CD4-positive, alpha-beta memory T cell (primary cell): ENCODE results near the gene TTC28. TPM values are rescaled to one million over a fixed set of nuclear protein-coding genes. Genes with fewer than 3 reads are reported as not detected.

ENCODE experiments used
- CTCF ChIA-PET: fragments of 350-600 bp; sonication (Branson Sonifier 250); formaldehyde crosslinking; loops from one replicate; lab custom pipeline; 2021; ENCODE audit warnings: inconsistent platforms; ENCODE audit not compliant: partially characterized antibody; lab: Charles Lee
- POLR2A ChIA-PET: fragments of 350-600 bp; sonication (Branson Sonifier 250); formaldehyde crosslinking; loops from one replicate; lab custom pipeline; 2021; ENCODE audit not compliant: partially characterized antibody; lab: Charles Lee
- DNase-seq, 5 donors: peaks; one replicate each; pipeline versions ENCODE4 v3.0.0 to v3.0.0-alpha.2; 2020 to 2022; ENCODE audit warnings: mixed read lengths in 1 of 5
- H3K27ac ChIP-seq: one replicate; pipeline ENCODE4 v1.7.0; 2013; ENCODE audit warnings: low read depth, low read length
- H3K27me3 ChIP-seq: 2 replicates; pipeline ENCODE4 v1.7.0; 2013; ENCODE audit warnings: mild to moderate bottlenecking, low read length, moderate library complexity; ENCODE audit not compliant: insufficient read depth
- H3K36me3 ChIP-seq: 2 replicates; pipeline ENCODE4 v1.7.0; 2013; ENCODE audit warnings: mild to moderate bottlenecking, low read length, moderate library complexity; ENCODE audit not compliant: insufficient read depth
- H3K4me1 ChIP-seq: 2 replicates; pipeline ENCODE4 v1.7.0; 2013; ENCODE audit warnings: mild to moderate bottlenecking, low read length, moderate library complexity; ENCODE audit not compliant: insufficient read depth
- H3K4me3 ChIP-seq, 2 donors: one replicate each; pipeline ENCODE4 v1.7.0; 2013; ENCODE audit warnings: low read length in 2 of 2, mild to moderate bottlenecking in 1 of 2
- H3K9me3 ChIP-seq, 2 donors: one replicate each; pipeline ENCODE4 v1.7.0; 2013; ENCODE audit warnings: low read length in 2 of 2, control low read depth in 1 of 2; ENCODE audit not compliant: control insufficient read depth in 1 of 2
- H3K27ac Mint-ChIP-seq, 7 donors: one replicate each; pipeline ENCODE4 v1.8.0; 2020 to 2021; ENCODE audit warnings: mixed read lengths in 7 of 7, mild to moderate bottlenecking in 6 of 7, inconsistent platforms in 3 of 7, moderate library complexity in 3 of 7
- H3K27me3 Mint-ChIP-seq, 2 donors: one replicate each; pipeline ENCODE4 v1.8.0; 2020 to 2021; ENCODE audit warnings: mixed read lengths in 2 of 2
- H3K36me3 Mint-ChIP-seq, 2 donors: one replicate each; pipeline ENCODE4 v1.8.0; 2020 to 2021; ENCODE audit warnings: mixed read lengths in 2 of 2, inconsistent platforms in 1 of 2, mild to moderate bottlenecking in 1 of 2
- H3K4me1 Mint-ChIP-seq, 4 donors: one replicate each; pipeline ENCODE4 v1.8.0; 2020 to 2021; ENCODE audit warnings: mixed read lengths in 4 of 4, mild to moderate bottlenecking in 1 of 4
- H3K4me3 Mint-ChIP-seq, 8 donors: one replicate each; pipeline ENCODE4 v1.8.0; 2020 to 2021; ENCODE audit warnings: mixed read lengths in 8 of 8, mild to moderate bottlenecking in 7 of 8, moderate library complexity in 6 of 8, inconsistent platforms in 3 of 8
- H3K9me3 Mint-ChIP-seq, 8 donors: one replicate each; pipeline ENCODE4 v1.8.0; 2020 to 2021; ENCODE audit warnings: mixed read lengths in 8 of 8, mild to moderate bottlenecking in 5 of 8, inconsistent platforms in 3 of 8, moderate library complexity in 1 of 8
- intact Hi-C: fragments of 100-400 bp; cut with micrococcal nuclease; formaldehyde crosslinking; loops from one replicate; pipeline ENCODE4 v1.15.1; 2023
- polyA plus RNA-seq, 2 donors: library from polyadenylated mRNA; unstranded; fragments of 300-500 nt; fragmentation: Illumina TruSeq; gene quantifications; one replicate each; pipeline ENCODE4 v1.2.3, GENCODE V29; 2021
- total RNA-seq, 2 experiments: library from RNA; stranded (reverse); gene quantifications; one replicate each; pipeline ENCODE4 v1.2.3, GENCODE V29; 2021

TTC28 gene
- total and polyA plus RNA-seq, 4 experiments from 2014 or later: 0.50 to 1.7 (median 1.6) TPM; not detected in 1

DNA sequence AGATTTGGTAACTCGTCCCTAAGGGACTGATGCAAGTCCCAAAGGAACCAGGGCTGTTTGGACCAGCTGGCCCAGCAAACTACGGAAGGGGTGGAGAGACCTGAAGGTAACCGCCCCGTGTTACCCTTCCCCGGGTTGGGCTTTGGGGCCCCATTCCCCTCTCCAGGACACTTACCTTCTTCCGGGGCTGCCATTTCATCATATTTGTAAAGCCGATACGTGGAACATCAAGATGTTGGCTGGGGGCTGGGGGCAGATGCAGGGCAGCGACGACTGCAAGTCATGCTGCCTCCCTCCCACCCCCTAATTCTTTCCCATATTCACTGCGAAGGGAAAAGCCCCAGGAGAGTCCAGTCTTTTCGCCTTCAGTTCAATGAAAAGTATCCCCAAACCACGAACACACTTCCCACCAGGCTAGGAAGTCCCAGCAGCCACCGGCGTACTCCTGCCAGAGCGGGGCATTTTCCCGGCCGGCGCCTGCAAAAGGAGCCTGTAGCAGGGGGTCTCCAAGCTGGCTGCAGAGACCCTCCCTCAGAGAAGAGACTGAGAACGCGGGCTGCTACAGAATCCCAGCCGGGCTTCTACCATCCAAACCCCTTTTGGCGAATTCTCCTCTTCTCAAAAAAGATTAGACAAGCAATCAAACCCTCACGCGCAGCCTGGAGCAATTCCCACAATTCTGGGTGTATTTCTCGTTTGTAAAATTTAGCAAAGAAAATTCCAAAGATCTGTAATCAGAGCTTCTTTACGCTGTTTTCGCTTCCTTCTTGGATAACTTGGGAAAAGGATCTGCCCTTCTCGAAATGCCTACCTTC is 236.7 kb downstream of the TTC28 start:
- peaks cover 10% of the 10 kb centered on the region for H3K27me3 ChIP-seq
- H3K4me3 ChIP-seq: peak overlapping the region; percentile 36 to 41
- Mint-ChIP-seq H3K9me3 (no peaks in the 10 kb centered on the region), H3K4me1 (peaks cover 5 to 19% (median 9%) of the 10 kb centered on the region in 4 donors), H3K4me3 (peak overlapping the region; percentile 61 to 87 (median 82)), H3K27ac (no peak overlapping the region), H3K36me3 (no peaks in the 10 kb centered on the region), H3K27me3 (peaks cover 20 to 25% of the 10 kb centered on the region in 2 donors)
- no peaks in the 10 kb centered on the region for H3K9me3 ChIP-seq
- intact Hi-C loops: loop anchor here (5.0 kb wide), 1 partner anchor 556 kb away; no protein-coding TSS in a partner anchor
- H3K27ac ChIP-seq: no peak overlapping the region
- ChIA-PET POLR2A (no interaction called here), CTCF (interaction anchor here (1.2 to 1.9 kb wide), 3 partner anchors 11 to 556 kb away, joined by 3 to 7 read pairs (median 5); no protein-coding TSS in a partner anchor)
- H3K4me1 ChIP-seq: peaks cover 12% of the 10 kb centered on the region
- H3K36me3 ChIP-seq: no peaks in the 10 kb centered on the region
- no peak for DNase-seq

DNA sequence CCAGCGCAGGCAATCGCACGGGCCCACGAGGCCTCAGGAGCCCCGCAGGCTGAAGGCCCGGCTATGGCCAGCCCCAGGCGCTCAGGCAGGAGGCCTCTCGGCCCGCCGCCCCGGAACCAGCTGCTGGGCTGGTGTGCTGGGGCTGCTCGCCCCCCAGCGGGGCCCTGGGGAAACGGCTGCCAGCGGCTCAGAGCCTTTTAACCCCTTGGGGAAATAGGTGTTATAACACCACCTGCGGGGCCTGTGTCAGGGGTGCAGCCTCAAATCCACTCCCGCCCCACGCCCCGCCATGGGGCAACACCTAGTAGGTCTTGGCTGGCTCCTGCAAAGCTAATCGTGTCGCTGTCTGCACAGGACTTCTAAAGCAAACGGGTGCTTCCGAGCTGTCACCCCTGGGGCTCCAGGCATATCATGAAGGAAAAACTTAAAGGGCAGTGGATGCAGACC is 237.4 kb downstream of the TTC28 start:
- Histone ChIP-seq H3K36me3 (no peaks in the 10 kb centered on the region), H3K4me3 (peak overlapping the region; percentile 36 to 41), H3K9me3 (no peaks in the 10 kb centered on the region), H3K27me3 (peaks cover 10% of the 10 kb centered on the region), H3K27ac (no peak overlapping the region), H3K4me1 (peaks cover 12% of the 10 kb centered on the region)
- Mint-ChIP-seq H3K9me3 (no peaks in the 10 kb centered on the region), H3K4me3 (peak overlapping the region; percentile 61 to 87 (median 82)), H3K27ac (no peak overlapping the region), H3K4me1 (peaks cover 5 to 19% (median 9%) of the 10 kb centered on the region in 4 donors), H3K27me3 (peaks cover 18 to 25% of the 10 kb centered on the region in 2 donors), H3K36me3 (no peaks in the 10 kb centered on the region)
- DNase-seq: peak; percentile 21 to 57 (median 43)
- intact Hi-C loops: loop anchor here (5.0 kb wide), 1 partner anchor 555 kb away; no protein-coding TSS in a partner anchor
- POLR2A ChIA-PET: no interaction called here
- CTCF ChIA-PET: interaction anchor here (1.2 to 1.9 kb wide), 3 partner anchors 11 to 555 kb away, joined by 3 to 7 read pairs (median 5); no protein-coding TSS in a partner anchor

DNA sequence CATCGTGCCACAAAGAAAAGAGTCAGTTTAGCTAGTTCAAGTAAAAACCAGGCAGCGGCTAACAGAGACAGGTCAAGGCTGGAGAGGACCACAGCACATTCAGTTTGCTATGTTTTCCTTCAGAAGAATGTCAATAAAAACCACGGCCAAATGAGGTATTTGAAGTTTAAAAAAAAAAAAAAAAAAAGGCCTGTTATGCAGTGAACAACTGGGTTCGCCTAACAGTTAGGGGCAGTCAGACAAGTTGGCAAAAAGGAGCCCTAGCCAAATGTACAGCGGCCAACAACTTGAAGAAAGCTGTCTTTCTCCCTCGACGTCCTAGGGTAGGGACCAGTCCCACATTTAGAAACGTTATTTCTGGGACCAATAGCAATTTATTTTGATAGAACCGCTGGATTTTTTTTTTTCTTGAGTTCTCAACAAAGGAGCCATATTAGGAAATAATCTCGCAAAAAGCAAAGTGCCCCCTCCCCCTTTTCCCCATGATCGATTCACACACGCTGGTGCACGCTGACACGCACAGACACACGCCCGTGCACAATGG is 237.8 kb downstream of the TTC28 start:
- H3K27me3 Mint-ChIP-seq: peaks cover 18 to 23% of the 10 kb centered on the region in 2 donors
- POLR2A ChIA-PET: no interaction called here
- intact Hi-C loops: loop anchor here (5.0 kb wide), 1 partner anchor 554 kb away; no protein-coding TSS in a partner anchor
- H3K4me3 Mint-ChIP-seq: peak overlapping the region; percentile 10 to 63 (median 45)
- no peak for DNase-seq
- H3K36me3 Mint-ChIP-seq: no peaks in the 10 kb centered on the region
- no peaks in the 10 kb centered on the region for H3K9me3 ChIP-seq
- no peak overlapping the region for H3K27ac ChIP-seq
- no peak overlapping the region for H3K27ac Mint-ChIP-seq
- H3K27me3 ChIP-seq: peaks cover 10% of the 10 kb centered on the region
- H3K36me3 ChIP-seq: no peaks in the 10 kb centered on the region
- H3K4me1 Mint-ChIP-seq: peaks cover 5 to 19% (median 9%) of the 10 kb centered on the region in 4 donors
- CTCF ChIA-PET: interaction anchor here (1.2 to 1.9 kb wide), 3 partner anchors 10 to 555 kb away, joined by 3 to 7 read pairs (median 5); no protein-coding TSS in a partner anchor
- H3K4me1 ChIP-seq: peaks cover 12% of the 10 kb centered on the region
- no peaks in the 10 kb centered on the region for H3K9me3 Mint-ChIP-seq
- H3K4me3 ChIP-seq: peak overlapping the region in 1 of 2 donors; percentile 41

DNA sequence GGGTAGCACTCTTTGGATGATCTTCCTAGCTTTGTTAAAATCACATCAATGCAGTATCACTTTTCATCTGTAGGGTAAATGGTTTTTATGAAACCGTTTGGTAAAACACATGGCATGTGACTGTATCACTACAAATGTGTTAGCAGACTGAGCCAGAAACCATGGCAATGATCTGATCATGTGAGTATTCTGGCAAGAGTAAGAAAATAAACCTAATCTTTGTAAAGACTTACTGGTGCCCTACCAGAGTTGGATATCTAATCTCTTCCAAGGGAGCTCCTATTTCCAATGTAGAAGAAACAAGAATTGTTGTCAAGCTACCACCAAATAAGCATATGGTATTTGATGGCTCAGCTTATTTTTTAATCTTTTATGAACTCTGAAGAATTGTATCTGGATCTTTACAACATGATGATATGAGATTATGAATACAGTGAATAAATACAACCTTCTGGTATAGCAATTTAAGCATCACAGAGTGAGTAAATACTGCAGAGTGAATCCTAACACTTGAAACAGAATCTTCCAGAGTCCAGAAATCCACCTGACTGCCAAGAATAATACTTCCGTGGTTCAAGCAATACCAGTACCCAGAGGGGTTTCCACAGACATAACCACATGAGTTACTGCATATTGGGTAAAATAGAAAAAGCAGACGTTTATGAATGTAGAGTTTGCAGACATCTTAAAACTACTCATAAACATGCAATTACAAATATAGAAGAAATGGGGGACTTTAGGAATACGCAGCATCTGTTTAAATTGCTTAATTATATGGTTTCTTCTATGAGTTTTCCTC is 238.8 kb downstream of the TTC28 start:
- H3K27me3 ChIP-seq: peaks cover 10% of the 10 kb centered on the region
- H3K9me3 ChIP-seq: no peaks in the 10 kb centered on the region
- no peak overlapping the region for H3K4me3 ChIP-seq
- H3K4me1 Mint-ChIP-seq: peaks cover 5 to 19% (median 9%) of the 10 kb centered on the region in 4 donors
- peaks cover 12% of the 10 kb centered on the region for H3K4me1 ChIP-seq
- POLR2A ChIA-PET: no interaction called here
- H3K9me3 Mint-ChIP-seq: no peaks in the 10 kb centered on the region
- H3K27ac Mint-ChIP-seq: no peak overlapping the region
- no peak overlapping the region for H3K4me3 Mint-ChIP-seq
- H3K36me3 Mint-ChIP-seq: no peaks in the 10 kb centered on the region
- H3K36me3 ChIP-seq: no peaks in the 10 kb centered on the region
- no peak for DNase-seq
- CTCF ChIA-PET: interaction anchor here (1.4 to 1.9 kb wide), 2 partner anchors 389 to 421 kb away, joined by 3 to 7 read pairs; no protein-coding TSS in a partner anchor
- H3K27me3 Mint-ChIP-seq: peaks cover 14 to 22% of the 10 kb centered on the region in 2 donors
- intact Hi-C loops: loop anchor here (5.0 kb wide), 1 partner anchor 553 kb away; no protein-coding TSS in a partner anchor
- no peak overlapping the region for H3K27ac ChIP-seq

DNA sequence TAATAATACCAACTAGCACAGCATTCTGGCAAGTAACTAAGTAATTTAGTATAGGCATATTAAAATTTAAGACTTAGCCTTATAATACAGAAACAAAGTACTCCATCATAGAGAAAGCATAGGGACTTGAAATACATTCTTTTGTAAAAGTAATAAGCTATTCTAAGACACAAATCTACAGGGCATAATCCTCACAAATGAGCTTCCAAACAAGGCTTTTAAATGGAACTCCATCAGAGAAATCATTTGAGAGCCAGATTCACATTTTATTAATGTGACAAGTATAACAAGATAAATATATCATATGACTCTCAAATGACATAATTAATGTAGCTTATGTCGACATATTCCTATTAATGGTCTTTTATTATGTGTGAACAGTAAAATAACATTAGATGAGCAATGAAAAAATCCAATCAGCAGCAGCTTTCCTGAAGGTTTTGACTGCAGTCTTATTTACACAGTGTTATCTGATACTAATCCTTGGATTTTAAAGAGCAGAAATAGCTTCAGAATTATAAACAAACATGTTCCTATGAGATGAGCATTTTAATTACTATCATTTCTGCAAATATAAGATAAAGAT is 241.4 kb downstream of the TTC28 start:
- no peaks in the 10 kb centered on the region for H3K36me3 ChIP-seq
- intact Hi-C loops: no loop called here
- peaks cover 4 to 14% (median 7%) of the 10 kb centered on the region in 4 donors for H3K4me1 Mint-ChIP-seq
- H3K9me3 ChIP-seq: no peaks in the 10 kb centered on the region
- H3K27me3 Mint-ChIP-seq: peaks cover 7 to 12% of the 10 kb centered on the region in 2 donors
- ChIA-PET POLR2A (no interaction called here), CTCF (no interaction called here)
- H3K4me3 ChIP-seq: no peak overlapping the region
- H3K27ac Mint-ChIP-seq: no peak overlapping the region
- H3K27me3 ChIP-seq: peaks cover 10% of the 10 kb centered on the region
- DNase-seq: no peak
- no peak overlapping the region for H3K4me3 Mint-ChIP-seq
- H3K27ac ChIP-seq: no peak overlapping the region
- H3K36me3 Mint-ChIP-seq: no peaks in the 10 kb centered on the region
- no peaks in the 10 kb centered on the region for H3K9me3 Mint-ChIP-seq
- peaks cover 12% of the 10 kb centered on the region for H3K4me1 ChIP-seq

DNA sequence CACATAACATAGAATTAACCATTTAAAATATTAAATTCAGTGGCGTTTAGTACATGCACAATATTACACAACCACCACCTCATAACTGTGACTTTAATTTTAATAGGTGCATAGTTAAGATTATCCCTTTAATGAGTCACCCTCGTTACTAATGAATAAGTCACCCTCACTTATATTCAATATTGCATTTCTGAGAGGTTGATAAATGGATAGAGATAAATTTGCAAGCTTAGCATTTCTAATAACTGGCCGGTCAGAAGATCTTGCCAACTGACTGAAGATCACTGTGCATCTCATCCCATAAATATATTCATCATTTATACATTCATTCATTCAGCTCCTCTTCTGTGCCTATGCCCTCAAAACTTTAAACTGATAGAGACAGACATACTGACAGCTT is 243.7 kb downstream of the TTC28 start:
- Mint-ChIP-seq H3K9me3 (no peaks in the 10 kb centered on the region), H3K4me1 (no peaks in the 10 kb centered on the region), H3K27ac (no peak overlapping the region), H3K27me3 (peaks cover 4% of the 10 kb centered on the region in 2 donors), H3K4me3 (no peak overlapping the region), H3K36me3 (no peaks in the 10 kb centered on the region)
- POLR2A ChIA-PET: no interaction called here
- Histone ChIP-seq H3K27me3 (no peaks in the 10 kb centered on the region), H3K27ac (no peak overlapping the region), H3K36me3 (no peaks in the 10 kb centered on the region), H3K4me1 (no peaks in the 10 kb centered on the region), H3K9me3 (no peaks in the 10 kb centered on the region), H3K4me3 (no peak overlapping the region)
- no peak for DNase-seq
- intact Hi-C loops: no loop called here
- CTCF ChIA-PET: no interaction called here
